GM19099 (cell line): Measurements from ENCODE around the gene BUD31.
A peak's percentile ranks its signal among the peaks of the same experiment; 100 is the strongest.

Experiments
- POLR2A ChIP-seq: IDR thresholded peaks from 3 replicates; pipeline ENCODE4 v1.6.1; 2011; ENCODE audit warnings: low read depth; ENCODE audit not compliant: insufficient read length; ENCODE audit errors: extremely low read depth

Gene BUD31

DNA sequence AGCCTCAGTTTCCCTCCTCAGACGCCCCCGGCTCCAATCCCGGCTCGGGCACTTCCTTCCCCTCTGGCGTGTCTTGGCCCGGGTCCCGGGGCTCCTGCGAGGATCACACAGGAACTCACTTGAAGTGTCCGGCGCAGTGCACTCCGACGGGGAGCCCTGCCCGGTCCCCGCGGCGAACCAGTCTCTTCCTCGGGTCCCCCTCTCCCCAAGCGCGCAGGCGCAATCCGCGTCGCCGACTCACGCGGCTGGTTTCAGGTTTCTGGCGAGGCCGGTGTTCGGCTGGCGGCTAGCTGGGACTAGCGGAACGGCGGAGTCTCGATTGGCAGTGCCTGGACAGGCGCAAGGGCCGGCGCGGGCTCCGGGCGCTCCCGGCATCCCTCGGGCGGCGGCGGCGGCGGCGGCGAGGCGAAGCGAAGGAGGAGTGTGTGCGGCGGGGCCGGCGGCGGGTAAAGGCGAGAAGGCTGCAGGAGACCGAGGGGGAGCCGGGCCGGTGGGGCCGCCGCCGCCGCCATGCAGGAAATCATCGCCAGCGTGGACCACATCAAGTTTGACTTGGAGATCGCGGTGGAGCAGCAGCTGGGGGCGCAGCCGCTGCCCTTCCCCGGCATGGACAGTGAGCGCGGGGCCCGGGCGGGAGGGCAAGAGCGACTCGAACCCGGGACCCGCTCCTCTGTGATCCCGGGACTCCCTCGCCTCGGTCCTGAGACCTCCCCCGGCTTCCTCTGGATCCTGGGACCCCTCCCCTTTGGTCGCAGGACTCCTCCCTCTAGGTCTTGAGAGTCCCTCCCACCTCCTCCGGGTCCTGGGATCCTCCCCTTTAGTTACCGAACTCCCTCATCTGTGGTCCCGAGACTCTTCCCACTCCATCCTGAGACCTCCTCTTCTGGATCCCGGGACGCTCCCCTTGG lies 30.1 kb downstream of the BUD31 start, which contains the start of the genes CPSF4 and PTCD1:
Gene CPSF4 (plus strand): TSS at position 371 of the 908 bp plus-strand sequence. CDS start 140 bp downstream, at position 511.
Gene PTCD1 (minus strand): TSS at position 226 of the 908 bp plus-strand sequence. CDS start 3,556 bp downstream, outside the sequence.
- peak; percentile 83 for TF ChIP-seq POLR2A

DNA sequence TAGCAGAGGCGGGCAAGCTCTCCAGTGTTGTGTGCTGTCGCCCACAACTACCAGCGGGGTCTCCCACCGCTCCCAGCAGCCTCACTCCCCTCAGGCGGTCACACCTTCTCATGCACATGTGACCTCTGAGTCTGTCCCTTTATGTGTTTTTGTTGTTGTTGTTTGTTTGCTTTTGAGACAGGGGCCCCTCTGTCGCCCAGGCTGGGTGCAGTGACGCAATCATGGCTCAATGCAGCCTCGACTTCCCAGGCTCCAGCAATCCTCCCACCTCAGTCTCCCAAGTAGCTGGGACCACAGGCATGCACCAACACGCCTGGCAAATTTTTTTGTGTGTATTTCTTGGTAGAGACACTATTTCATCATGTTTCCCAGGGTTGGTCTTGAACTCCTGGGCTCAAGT lies 31.4 kb downstream of the BUD31 start:
- TF ChIP-seq POLR2A, result no peak

DNA sequence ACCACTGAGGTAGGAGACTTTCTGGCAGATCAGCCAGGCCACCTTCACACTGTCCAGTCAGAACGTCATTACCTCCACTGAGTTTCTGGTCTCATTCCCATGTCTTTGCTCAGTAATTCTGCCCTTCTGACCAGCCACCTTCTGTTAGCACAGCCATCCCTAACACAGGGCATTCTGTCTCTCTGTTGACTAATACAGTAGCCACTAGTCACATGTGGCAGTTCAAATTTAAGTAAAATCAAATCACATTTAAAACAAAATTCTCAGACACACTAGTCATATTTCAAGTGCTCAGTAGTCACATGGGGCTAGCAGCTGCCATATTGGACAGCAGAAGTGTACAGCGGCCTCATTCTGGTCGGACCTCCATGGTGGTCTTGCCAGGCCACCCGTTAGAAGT lies 37.3 kb downstream of the BUD31 start:
- no peak for TF ChIP-seq POLR2A

DNA sequence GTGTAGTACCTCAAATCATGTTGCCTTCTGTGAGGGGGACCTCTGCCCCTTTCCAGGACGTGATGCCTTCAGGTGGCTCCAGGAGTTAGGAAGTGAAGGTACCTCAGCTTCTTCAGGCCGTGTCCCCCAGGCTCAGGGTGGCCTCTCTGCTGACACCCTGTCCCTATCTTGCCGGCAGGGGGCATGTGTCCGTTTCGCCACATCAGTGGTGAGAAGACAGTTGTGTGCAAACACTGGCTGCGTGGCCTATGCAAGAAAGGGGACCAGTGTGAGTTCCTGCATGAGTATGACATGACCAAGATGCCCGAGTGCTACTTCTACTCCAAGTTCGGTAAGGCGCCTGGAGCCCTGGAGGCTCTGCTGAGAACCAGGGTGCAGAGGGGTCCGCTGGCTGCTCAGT lies 39.2 kb downstream of the BUD31 start:
- TF ChIP-seq POLR2A, result no peak

DNA sequence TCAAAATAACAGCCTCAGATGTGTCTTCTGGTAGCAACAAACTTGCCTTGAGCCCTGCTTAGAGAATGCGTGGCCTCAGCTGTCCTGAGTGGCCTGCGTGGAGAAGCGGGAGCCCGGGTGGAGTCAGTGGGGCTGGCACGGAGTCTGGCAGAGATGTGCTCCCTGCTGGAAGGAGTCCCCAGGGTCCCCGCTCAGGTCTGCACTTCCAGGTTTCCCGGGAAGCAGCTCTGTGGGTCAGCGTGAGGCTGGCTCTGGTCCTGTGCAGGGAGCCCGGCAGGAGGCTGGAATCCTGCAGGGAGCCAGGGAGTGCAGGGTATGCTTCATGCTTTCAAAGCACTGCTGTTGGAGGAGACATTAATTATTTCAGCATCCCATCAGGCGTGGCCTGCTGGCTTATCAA lies 40.1 kb downstream of the BUD31 start:
- TF ChIP-seq POLR2A, result no peak

DNA sequence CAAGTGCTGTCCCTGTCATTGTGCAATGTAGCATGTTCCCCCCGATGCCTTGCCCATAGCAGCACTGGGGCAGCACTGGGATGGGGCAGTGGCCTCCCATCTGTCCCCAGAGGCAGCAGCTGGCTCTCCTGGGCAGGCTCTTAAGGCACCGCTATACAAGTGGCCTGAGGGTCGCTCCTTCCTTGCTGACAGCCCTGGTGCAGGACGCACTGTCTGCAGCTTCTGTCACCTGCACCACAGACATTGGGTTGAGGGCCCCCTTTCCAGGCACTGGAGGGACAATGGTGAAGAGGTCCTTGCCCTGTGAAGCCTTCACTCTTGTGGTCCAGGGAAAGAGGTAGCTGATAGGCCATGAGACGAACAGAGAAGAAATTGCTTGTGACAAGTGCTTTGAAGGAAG lies 40.6 kb downstream of the BUD31 start:
- TF ChIP-seq POLR2A, result no peak

DNA sequence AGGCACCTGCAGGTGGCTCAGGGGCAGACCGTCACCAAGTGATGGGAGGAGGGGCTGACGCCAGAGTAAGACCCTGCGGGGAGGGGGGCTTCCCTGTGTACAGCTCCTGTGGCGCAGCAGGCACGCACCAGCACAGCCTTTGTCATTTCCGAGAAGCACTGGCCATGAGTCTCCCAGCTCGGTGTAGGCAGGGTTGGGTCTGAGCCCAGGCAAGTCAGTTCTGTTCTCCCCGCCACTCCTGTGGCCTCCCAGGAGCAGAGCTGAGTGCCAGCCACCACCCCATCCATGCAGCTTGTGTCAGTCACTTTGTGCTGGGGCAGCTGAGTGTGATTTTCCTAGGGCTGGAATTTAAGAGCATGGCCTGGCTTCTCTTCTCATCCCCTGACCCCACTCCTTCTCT lies 43.2 kb downstream of the BUD31 start:
- no peak for TF ChIP-seq POLR2A

DNA sequence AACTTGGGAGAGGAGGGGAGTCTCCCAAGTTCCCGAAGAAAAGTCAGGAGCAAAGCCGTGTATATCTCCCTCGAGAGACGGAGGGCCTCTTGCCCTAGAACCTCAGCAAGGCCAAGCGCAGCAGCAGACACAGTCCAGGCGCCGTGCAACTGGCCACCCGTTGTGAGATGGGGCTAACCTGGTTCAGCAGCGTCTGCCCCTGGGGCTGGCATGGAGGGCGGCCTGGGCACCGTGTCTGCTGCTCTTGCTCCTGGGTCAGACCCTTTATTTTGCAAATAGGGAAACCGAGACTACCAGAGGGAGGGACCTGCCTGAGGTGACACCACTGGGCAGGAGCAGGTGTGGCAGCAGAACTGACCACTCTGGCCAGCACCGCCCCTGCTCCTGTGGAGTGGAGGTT lies 43.8 kb downstream of the BUD31 start:
- no peak for TF ChIP-seq POLR2A

DNA sequence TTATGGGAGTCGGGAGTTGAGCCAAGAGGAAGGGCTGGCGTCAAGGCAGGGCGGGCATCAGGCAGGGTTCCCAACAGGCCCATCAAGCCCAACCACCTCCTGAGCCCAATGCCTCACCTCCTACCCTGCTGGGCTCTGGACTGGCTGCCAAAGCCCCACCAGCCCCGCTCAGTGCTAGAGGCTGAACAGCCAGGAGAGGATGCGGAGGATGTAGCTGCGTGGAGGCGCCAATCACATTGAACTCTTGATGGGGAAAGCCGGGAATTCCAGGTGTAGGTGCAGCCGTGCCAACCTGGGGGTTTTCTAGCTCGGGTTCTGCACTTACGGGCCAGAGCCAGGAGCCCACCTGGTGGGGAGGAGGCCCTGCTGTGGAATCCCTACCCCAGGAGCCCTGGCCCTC lies 44.3 kb downstream of the BUD31 start:
- TF ChIP-seq POLR2A, result no peak

DNA sequence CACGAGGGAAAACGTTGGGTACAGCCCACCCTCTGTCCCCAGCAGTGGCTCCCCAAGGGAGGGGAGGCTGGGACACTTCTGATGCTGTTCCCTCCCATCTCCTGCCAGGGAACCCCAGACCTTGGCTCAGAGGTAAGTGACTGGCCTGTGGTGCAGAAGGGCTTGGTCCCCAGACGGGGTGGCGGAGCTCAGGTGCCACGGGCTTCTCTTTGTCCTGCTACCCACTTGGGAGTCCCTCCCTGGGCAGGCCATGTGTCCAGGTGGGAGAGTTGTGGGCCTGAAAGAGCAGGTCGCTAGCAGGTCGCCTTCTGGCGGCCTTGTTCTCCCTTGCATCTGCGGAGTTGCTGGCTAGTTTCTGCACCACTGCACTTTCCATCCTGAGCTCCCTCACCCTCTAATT lies 47.1 kb downstream of the BUD31 start:
- TF ChIP-seq POLR2A, result no peak

DNA sequence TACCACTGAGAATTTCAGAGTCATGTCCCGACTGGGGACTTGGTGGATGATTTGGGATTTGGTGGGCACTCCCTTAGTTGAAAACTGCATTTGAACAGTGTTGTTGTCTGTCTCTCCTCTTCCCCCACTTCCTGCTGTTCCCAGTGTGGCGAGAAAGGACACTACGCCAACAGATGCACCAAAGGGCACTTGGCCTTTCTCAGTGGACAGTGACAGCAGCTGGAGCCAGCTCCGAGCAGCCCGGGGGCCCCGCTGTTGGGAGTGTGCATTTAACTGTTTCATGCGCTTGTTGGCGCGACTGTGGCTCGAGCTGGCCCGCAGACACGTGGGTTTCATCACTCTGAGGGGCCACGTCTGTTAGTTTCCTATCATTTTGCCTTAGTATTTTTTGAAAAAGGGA lies 47.5 kb downstream of the BUD31 start:
- TF ChIP-seq POLR2A, result no peak

DNA sequence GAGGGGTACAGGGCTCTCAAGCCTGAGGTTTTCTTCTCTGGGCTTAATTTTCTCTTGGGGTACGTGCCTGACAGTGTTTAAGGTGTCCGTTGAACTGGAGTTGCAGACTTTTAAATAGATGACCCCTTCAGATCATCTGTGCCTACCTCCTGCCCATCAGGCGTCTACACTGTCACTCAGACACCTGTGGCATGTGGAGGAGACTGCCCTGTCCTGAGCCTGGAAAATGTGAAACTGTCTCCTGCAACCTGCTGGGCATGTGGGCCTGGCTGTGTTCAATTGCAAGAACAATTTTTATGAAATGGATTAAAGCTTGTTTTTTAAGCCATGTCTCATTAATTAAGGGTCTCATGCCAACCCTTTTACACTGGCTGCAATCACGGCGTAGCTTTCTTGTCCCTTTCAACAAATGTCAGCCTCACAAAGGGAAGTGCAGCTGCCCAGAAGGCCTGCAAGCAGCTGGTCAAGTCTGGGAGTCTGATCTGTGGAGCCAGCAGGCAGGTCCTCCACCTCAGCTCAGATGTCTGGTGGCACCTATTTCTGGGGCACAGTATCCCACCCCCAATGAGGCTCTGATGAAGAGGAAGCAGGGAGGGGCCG lies 48.4 kb downstream of the BUD31 start:
- no peak for TF ChIP-seq POLR2A

DNA sequence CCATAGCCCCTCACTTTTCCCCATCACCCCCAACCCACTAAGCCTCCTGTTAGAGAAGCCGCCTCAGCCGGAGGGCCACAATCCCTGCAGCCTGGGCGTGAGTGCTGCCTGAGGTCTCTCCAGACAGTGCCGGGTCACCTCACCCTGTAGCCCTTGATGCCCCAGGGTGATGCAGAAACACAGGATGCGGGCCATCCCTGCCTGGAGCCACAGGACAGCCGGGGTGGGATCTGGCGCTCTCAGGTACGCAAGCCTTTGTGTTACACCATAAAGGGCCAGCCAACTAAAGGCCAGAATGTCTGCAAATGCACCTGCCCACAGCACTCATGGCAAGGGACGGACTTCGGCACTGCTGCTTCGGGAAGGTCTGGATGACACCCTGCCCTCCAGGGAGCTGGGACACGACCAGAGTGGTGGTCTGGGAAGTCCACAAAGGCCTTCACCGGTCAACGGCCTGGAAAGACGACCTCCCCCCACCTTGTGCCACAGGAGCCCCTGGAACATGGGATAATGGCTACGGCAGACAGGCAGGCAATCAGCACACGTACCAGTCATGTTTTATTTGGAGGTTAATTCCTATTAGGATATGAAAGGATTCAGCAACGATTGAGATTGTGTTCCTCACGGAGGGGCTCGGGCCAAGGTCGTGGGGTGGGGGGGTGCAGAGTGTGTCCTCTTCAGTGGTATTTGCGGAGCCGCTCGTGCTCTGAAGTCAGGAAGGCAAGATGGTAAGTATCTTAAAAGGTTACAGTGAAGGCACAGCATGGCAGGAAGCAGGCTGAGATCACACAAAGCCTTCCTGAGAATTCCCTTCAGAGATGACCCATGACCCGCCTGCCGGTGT lies 49.1 kb downstream of the BUD31 start:
- TF ChIP-seq POLR2A, result no peak

DNA sequence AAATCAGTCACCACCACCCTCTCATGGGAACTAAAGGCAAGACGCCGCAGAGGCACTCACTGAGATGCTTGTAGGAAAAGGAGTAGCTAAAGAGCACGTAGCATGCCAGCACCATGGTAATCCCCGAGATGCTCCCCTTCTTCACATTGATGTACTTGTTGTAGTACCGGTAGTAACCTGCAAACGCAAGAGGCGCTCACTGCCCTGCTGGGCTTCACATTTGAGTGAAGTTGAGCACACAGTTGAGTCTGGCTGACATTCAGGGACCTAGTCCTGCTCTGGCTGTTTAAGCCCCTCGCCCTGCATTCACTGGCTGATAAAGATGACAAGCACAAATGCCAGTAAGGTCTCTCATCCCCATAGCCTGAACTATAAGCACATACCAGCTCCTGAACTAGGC lies 50.3 kb downstream of the BUD31 start:
- TF ChIP-seq POLR2A, result no peak

DNA sequence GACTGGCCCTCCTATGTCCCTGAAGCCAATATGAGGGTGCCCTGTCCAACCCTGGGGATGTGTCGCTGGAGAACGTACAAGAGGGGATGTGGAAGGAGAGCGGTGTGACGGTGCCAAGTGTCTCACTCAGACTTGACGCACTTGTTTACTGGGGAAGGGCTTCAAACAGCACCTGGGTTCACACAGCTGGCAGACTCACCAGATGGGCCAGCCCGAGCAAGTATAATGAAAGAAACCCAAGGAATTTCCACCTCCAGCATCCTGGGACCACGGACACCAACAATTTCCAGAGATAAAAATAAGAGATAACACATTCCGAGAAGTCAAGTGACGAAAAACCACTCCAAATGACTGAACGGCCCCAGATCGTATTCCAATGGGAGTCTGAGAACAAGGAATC lies 51.9 kb downstream of the BUD31 start:
- no peak for TF ChIP-seq POLR2A
